Measurements from ENCODE around the gene MYO3A. TPM values are rescaled to one million over a fixed set of nuclear protein-coding genes. Genes with fewer than 3 reads are reported as not detected.

The MYO3A gene
- total RNA-seq, 1 experiment from 2014 or later, result not detected

GRCh38 chr10:26194275-26194674 lies 260.2 kb downstream of the MYO3A start:
- Histone ChIP-seq H3K27ac (ENCODE audit: low read depth, low read length) (no peak overlapping the region), H3K79me2 (ENCODE audit: insufficient read depth, low read length) (no peaks in the 10 kb centered on the region), H3K9me3 (ENCODE audit: control insufficient read depth in 1 of 2, insufficient read depth in 1 of 2, low read depth in 1 of 2, low read length in 2 of 2) (no peaks in the 10 kb centered on the region), H3K27me3 (ENCODE audit: insufficient read depth, low read length) (0 out of 2 replicates have a peak, but pooled peaks cover 2% of the 10 kb centered on the region), H3K4me3 (replicated peaks in 1 of 2; ENCODE audit: low read depth in 1 of 2, low read length in 2 of 2) (no peak overlapping the region), H3K4me1 (ENCODE audit: control insufficient read depth in 1 of 2, insufficient read depth in 2 of 2, low read length in 2 of 2) (no peaks in the 10 kb centered on the region), H3K36me3 (ENCODE audit: control insufficient read depth in 1 of 2, insufficient read depth in 2 of 2, low read length in 2 of 2) (no peaks in the 10 kb centered on the region), H3K4me2 (ENCODE audit: low read length) (no peak overlapping the region), H2AFZ (ENCODE audit: low read depth, low read length, poor library complexity, severe bottlenecking) (no peak overlapping the region), H4K20me1 (ENCODE audit: insufficient read depth) (no peaks in the 10 kb centered on the region), H3K9ac (ENCODE audit: low read length) (no peak overlapping the region), H3K9me2 (ENCODE audit: insufficient read depth) (no peaks in the 10 kb centered on the region)
- intact Hi-C loops (cut with micrococcal nuclease), result no loop called here
- no peak for TF ChIP-seq YY1 (IDR thresholded peaks at IDR 0.05; ENCODE audit: extremely low read depth, insufficient replicate concordance, low read depth, low read length)
- TF ChIP-seq ZFX (IDR thresholded peaks at IDR 0.05), result no peak
- no peak for TF ChIP-seq EZH2 (IDR thresholded peaks at IDR 0.05)
- TF ChIP-seq POLR2AphosphoS5 (IDR thresholded peaks at IDR 0.05; ENCODE audit: low read depth, low read length), result no peak
- no peak for TF ChIP-seq POLR2A (IDR thresholded peaks at IDR 0.05; ENCODE audit: borderline replicate concordance, extremely low read depth, insufficient read depth, insufficient read length)
- TF ChIP-seq MAX (IDR thresholded peaks at IDR 0.05), result no peak
- ATAC-seq (no peak), DNase-seq (ENCODE audit: low read depth, low spot score) (no peak)
- CTCF ChIA-PET, result no interaction called here
- POLR2A ChIA-PET, result no interaction called here
- BruUV-seq (replicated peaks), result no TSS peak
- RAD21 ChIA-PET (ENCODE audit: low non-redundant PET in 1 of 2, low total read pairs in 2 of 2, uncharacterized antibody in 2 of 2, unreplicated experiment in 2 of 2), result no interaction called here

GRCh38 chr10:26197248-26197647 lies 263.2 kb downstream of the MYO3A start:
- no peak for ATAC-seq
- Histone ChIP-seq H3K9ac (ENCODE audit: low read length) (no peak overlapping the region), H3K4me2 (ENCODE audit: low read length) (no peak overlapping the region), H3K27ac (ENCODE audit: low read depth, low read length) (no peak overlapping the region), H3K9me3 (ENCODE audit: control insufficient read depth in 1 of 2, insufficient read depth in 1 of 2, low read depth in 1 of 2, low read length in 2 of 2) (no peaks in the 10 kb centered on the region), H2AFZ (ENCODE audit: low read depth, low read length, poor library complexity, severe bottlenecking) (no peak overlapping the region), H3K27me3 (ENCODE audit: insufficient read depth, low read length) (peaks cover 5% of the 10 kb centered on the region; the same call in 1 of the 2 replicates), H3K4me3 (replicated peaks in 1 of 2; ENCODE audit: low read depth in 1 of 2, low read length in 2 of 2) (no peak overlapping the region), H4K20me1 (ENCODE audit: insufficient read depth) (no peaks in the 10 kb centered on the region), H3K36me3 (ENCODE audit: control insufficient read depth in 1 of 2, insufficient read depth in 2 of 2, low read length in 2 of 2) (no peaks in the 10 kb centered on the region), H3K79me2 (ENCODE audit: insufficient read depth, low read length) (no peaks in the 10 kb centered on the region), H3K4me1 (ENCODE audit: control insufficient read depth in 1 of 2, insufficient read depth in 2 of 2, low read length in 2 of 2) (no peaks in the 10 kb centered on the region), H3K9me2 (ENCODE audit: insufficient read depth) (no peaks in the 10 kb centered on the region)
- RAD21 ChIA-PET (ENCODE audit: low non-redundant PET in 1 of 2, low total read pairs in 2 of 2, uncharacterized antibody in 2 of 2, unreplicated experiment in 2 of 2), result no interaction called here
- no TSS peak for BruUV-seq (replicated peaks)
- TF ChIP-seq YY1 (IDR thresholded peaks at IDR 0.05; ENCODE audit: extremely low read depth, insufficient replicate concordance, low read depth, low read length) (no peak), ELF1 (IDR thresholded peaks at IDR 0.05; ENCODE audit: borderline replicate concordance, low read depth) (no peak), ZFX (IDR thresholded peaks at IDR 0.05) (no peak)
- intact Hi-C loops (cut with micrococcal nuclease), result no loop called here
- CTCF ChIA-PET, result no interaction called here
- no peak for DNase-seq (ENCODE audit: low read depth, low spot score)
- POLR2A ChIA-PET, result no interaction called here

All from HCT116 (cell line).